Heart right ventricle (tissue), 16 donors: ENCODE data around the gene RAD18. TPM values are rescaled to one million over a fixed set of nuclear protein-coding genes. Genes with fewer than 3 reads are reported as not detected.

ENCODE experiments used
- ATAC-seq, 8 donors: fragments of 200-7000 bp; cut with Tn5 transposase; one replicate each; pipeline ENCODE4 v1.9.1; 2020; ENCODE audit warnings: mild to moderate bottlenecking in 8 of 8, moderate library complexity in 8 of 8, moderate number of reproducible peaks in 1 of 8
- DNase-seq, 2 donors: peaks; one replicate each; pipeline ENCODE4 v3.0.0-alpha.2; 2020
- H3K27ac ChIP-seq, 10 donors: fragments of 200-600 bp; sonication (generic) in 2 of 10; one replicate each; pipeline versions ENCODE4 v1.5.0 to v1.8.0; 2020 to 2022; ENCODE audit warnings: mild to moderate bottlenecking in 3 of 10
- H3K27me3 ChIP-seq, 7 donors: fragments of 200-600 bp; one replicate each; pipeline ENCODE4 v1.8.0; 2021 to 2022; ENCODE audit warnings: mild to moderate bottlenecking in 2 of 7
- H3K36me3 ChIP-seq, 9 donors: fragments of 200-600 bp; sonication (generic) in 1 of 9; one replicate each; pipeline versions ENCODE4 v1.5.0 to v1.8.0; 2020 to 2022; ENCODE audit warnings: mild to moderate bottlenecking in 2 of 9
- H3K4me1 ChIP-seq, 9 donors: fragments of 200-600 bp; sonication (generic) in 1 of 9; one replicate each; pipeline versions ENCODE4 v1.5.0 to v1.8.0; 2020 to 2022; ENCODE audit warnings: mild to moderate bottlenecking in 4 of 9
- H3K4me3 ChIP-seq, 10 donors: fragments of 200-600 bp; sonication (generic) in 2 of 10; one replicate each; pipeline versions ENCODE4 v1.5.0 to v1.8.0; 2020 to 2022; ENCODE audit warnings: mild to moderate bottlenecking in 7 of 10, moderate library complexity in 2 of 10
- H3K9me3 ChIP-seq, 11 donors: fragments of 200-600 bp in 10 of 11; sonication (generic) in 2 of 11; one replicate each; pipeline versions ENCODE4 v1.5.0 to v1.8.0; 2013 to 2022; ENCODE audit warnings: mild to moderate bottlenecking in 2 of 11, control low read depth in 1 of 11, moderate library complexity in 1 of 11
- WGBS, 2 donors: extraction: QIAGEN DNeasy Blood & Tissue Kit; methylation state at CpG; one replicate each; pipeline ENCODE4 v1.1.7; 2013; ENCODE audit warnings: inconsistent platforms in 1 of 2; 5-methylcytosine and 5-hydroxymethylcytosine counted together
- intact Hi-C, 10 donors: fragments of 100-400 bp; cut with DNase I; formaldehyde crosslinking; loops; one replicate each; pipeline versions ENCODE4 v1.11.1 to v1.14.2; 2022
- polyA plus RNA-seq, 2 donors: library from polyadenylated mRNA; stranded (reverse); fragments of 200-250 nt; gene quantifications; one replicate each; pipeline ENCODE4 v1.2.3, GENCODE V29; 2013
- total RNA-seq, 10 donors: library from RNA; stranded (reverse); fragmentation: NEBNext Ultra II Directional in 3 of 10; extraction: Animal tissue kit (Norgen Biotek cat#: 25700) in 3 of 10; gene quantifications; one replicate each; pipeline versions ENCODE4 v1.2.1 to v1.2.4, GENCODE V29; 2021 to 2023
- TF ChIP-seq, protein P1 (sequence below), 9 donors: fragments of 200-600 bp; sonication (generic) in 2 of 9; IDR thresholded peaks; one replicate each; pipeline versions ENCODE4 v1.5.0 to v1.8.0; 2021 to 2022; ENCODE audit warnings: antibody characterized with exemption in 9 of 9, mild to moderate bottlenecking in 5 of 9, moderate library complexity in 1 of 9
- donor health status: Arrhythmogenic right ventricular cardiomyopathy.
- donor health status: ischemic (EF 13 %, LVEDD 7.1; RV severe dilation, severe dysfunction).
- donor health status: healthy with polysubstance abuse.
- donor health status: DM: no; HTN: yes; CAD: no.
- donor health status: DM: no; HTN: no; CAD: no.
- donor health status: ischemic (EF 25% LVEDD 6.9; RV normal size, moderate dysfunction).
- donor health status: ischemic (EF 25% LVEDD 5.7; RV mildly dilated, moderate dysfunction).
- donor health status: healthy.
- donor health status: DM: yes; HTN: yes; CAD: no.
- donor health status: Ischemic cardiomyopathy.
- donor health status: ischemic (EF 35%, LVEDD 5.7; RV mildly dilated, moderate dysfunction).
- donor health status: nonischemic (EF 11% LVEDD 7.7; RV severe dilation, severe dysfunction).
- donor health status: DM: yes; HTN: yes; CAD: no.
- donor health status: PGD.
- donor health status: ischemic (EF 29% LVEDD 5.4; RV normal size, mild dysfunction).
- donor health status: nonischemic (EF 23%, LVEDD 6.1; RV moderate dilation, normal function).

The RAD18 gene
- total and polyA plus RNA-seq, 12 donors: 0.97 to 4.6 (median 2.8) TPM

DNA sequence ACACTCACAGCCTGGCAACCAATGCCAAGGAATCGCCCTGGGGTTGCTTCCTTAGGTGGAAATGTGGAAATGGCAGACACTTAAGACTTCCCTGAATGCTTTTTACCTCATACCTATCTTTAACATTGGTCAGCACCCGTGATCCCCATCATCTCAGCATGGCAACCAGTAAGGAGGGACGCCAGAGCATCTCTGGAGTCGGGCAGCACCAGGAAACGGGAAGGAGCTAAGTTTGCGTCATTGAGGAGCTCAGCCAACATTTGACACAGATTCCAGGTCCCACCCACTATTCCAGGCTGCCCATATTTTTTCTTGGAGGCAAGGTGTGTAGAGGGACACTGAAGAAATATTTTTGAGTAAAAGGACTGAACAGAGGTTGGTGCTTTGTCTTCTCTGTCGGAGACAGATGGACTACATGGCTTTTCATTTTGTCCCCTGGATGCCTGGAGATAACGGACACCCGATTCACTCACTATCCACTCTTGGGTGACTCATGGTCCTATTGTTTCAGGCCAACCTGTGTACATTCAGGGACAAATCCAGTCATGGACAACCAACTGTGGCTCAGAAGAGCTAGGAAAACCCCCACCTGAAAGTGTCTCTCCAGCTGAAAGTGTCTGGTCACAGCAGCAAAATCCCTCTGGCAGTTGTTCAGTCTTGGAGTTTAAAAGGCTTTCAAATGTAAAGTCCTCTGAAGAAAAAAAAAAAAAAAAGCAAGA lies 123.5 kb downstream of the RAD18 start:
- H3K36me3 ChIP-seq: no peaks in the 10 kb centered on the region
- H3K27me3 ChIP-seq: no peaks in the 10 kb centered on the region
- 81 to 86% methylated on average over 9 of the region's 9 CpGs for WGBS, 2 donors
- TF ChIP-seq, protein P1, sequence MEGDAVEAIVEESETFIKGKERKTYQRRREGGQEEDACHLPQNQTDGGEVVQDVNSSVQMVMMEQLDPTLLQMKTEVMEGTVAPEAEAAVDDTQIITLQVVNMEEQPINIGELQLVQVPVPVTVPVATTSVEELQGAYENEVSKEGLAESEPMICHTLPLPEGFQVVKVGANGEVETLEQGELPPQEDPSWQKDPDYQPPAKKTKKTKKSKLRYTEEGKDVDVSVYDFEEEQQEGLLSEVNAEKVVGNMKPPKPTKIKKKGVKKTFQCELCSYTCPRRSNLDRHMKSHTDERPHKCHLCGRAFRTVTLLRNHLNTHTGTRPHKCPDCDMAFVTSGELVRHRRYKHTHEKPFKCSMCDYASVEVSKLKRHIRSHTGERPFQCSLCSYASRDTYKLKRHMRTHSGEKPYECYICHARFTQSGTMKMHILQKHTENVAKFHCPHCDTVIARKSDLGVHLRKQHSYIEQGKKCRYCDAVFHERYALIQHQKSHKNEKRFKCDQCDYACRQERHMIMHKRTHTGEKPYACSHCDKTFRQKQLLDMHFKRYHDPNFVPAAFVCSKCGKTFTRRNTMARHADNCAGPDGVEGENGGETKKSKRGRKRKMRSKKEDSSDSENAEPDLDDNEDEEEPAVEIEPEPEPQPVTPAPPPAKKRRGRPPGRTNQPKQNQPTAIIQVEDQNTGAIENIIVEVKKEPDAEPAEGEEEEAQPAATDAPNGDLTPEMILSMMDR (IDR thresholded peaks at IDR 0.05): no peak
- H3K4me1 ChIP-seq: no peaks in the 10 kb centered on the region
- ATAC-seq: no peak
- no peak for DNase-seq
- H3K4me3 ChIP-seq: no peak overlapping the region
- intact Hi-C loops: no loop called here
- H3K9me3 ChIP-seq: no peaks in the 10 kb centered on the region
- no peak overlapping the region for H3K27ac ChIP-seq

DNA sequence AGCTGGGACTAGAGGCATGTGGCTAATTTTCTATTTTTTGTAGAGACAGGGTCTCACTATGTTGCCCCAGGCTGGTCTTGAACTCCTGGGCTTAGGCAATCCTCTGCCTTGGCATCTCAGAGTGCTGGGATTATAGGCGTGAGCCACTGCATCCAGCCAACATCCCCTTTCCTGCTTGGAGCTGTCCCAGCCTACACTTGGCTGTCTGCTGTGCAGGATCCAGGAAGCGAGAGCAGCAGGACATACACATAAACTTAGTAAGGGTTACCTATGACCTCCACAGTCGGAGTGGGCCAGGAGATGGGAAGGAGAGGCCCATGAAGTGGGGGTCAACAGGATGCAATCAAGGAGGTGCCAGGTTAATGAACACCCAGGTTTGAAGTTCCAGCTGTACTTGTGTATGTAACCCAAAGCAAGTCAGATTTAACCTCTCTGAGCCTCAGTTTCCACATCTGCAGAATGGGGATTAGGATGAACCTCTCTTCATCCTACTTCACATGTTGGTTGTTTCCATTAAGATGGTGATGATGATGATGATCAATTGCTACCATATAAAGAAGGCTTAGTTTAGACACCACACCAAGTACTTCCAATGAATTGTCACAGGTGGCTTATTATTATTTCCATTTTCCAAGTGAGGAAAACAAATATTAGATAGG lies 124.4 kb downstream of the RAD18 start:
- no peak overlapping the region for H3K27ac ChIP-seq
- TF ChIP-seq, protein P1 (IDR thresholded peaks at IDR 0.05): no peak
- WGBS, 2 donors: 72 to 81% methylated on average over 3 of the region's 3 CpGs
- no peaks in the 10 kb centered on the region for H3K4me1 ChIP-seq
- ATAC-seq (no peak), DNase-seq (no peak)
- intact Hi-C loops: no loop called here
- H3K9me3 ChIP-seq: no peaks in the 10 kb centered on the region
- H3K27me3 ChIP-seq: no peaks in the 10 kb centered on the region
- H3K36me3 ChIP-seq: no peaks in the 10 kb centered on the region
- no peak overlapping the region for H3K4me3 ChIP-seq

DNA sequence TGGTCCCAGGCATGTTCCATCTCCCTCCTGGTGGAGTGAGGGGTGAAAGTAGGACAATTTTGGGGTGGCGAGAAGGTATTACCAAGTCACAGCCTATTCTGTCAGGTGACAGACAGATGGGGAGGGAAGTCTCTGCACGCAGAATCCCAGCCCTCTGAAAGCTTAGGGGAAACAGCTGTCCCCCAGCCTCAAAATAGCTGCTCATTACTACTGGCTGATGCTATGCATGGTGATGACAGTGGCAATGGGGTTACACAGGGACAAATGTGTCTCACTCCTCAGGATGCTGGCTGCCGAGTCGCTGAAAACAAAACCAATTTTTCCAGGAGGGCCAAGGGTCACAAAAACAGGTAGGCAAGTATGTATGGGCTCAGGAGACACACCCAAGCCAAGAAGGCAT lies 125.0 kb downstream of the RAD18 start:
- Histone ChIP-seq H3K27me3 (no peaks in the 10 kb centered on the region), H3K9me3 (no peaks in the 10 kb centered on the region), H3K4me1 (no peaks in the 10 kb centered on the region), H3K36me3 (no peaks in the 10 kb centered on the region), H3K4me3 (no peak overlapping the region), H3K27ac (no peak overlapping the region)
- TF ChIP-seq, protein P1 (IDR thresholded peaks at IDR 0.05): no peak
- ATAC-seq (no peak), DNase-seq (no peak)
- intact Hi-C loops: no loop called here
- 60 to 76% methylated on average over 4 of the region's 4 CpGs for WGBS, 2 donors

DNA sequence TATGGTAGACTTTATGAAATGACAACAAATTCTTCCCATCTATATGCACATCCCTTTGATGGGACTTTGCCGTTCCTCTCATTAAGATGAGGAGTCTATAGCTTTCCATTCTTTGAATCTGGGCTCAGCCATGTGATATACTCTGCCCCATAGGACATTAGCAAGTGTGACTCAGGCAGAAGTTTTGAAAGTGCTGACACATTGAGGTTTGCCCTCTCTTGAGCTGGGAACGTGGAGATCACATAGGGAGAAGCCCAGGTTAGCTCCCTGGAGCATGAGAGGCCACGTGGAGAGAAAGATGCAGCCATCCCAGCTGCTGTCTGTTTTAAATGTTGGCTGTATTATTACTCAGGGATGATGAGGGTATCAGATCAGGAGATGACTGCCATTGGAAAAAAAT lies 126.1 kb downstream of the RAD18 start:
- H3K27me3 ChIP-seq: no peaks in the 10 kb centered on the region
- H3K9me3 ChIP-seq: no peaks in the 10 kb centered on the region
- WGBS, 2 donors: 60 to 69% methylated on average over 3 of the region's 3 CpGs
- H3K36me3 ChIP-seq: no peaks in the 10 kb centered on the region
- H3K4me3 ChIP-seq: no peak overlapping the region
- intact Hi-C loops: no loop called here
- TF ChIP-seq, protein P1 (IDR thresholded peaks at IDR 0.05): no peak
- H3K27ac ChIP-seq: no peak overlapping the region
- no peaks in the 10 kb centered on the region for H3K4me1 ChIP-seq
- ATAC-seq (no peak), DNase-seq (no peak)
